Measurements from ENCODE around the gene MAN1C1.

The MAN1C1 gene

GRCh38 chr1:25614501-25615171, 2.0 kb upstream of the MAN1C1 start:
- DNase-seq, result no peak

DNA sequence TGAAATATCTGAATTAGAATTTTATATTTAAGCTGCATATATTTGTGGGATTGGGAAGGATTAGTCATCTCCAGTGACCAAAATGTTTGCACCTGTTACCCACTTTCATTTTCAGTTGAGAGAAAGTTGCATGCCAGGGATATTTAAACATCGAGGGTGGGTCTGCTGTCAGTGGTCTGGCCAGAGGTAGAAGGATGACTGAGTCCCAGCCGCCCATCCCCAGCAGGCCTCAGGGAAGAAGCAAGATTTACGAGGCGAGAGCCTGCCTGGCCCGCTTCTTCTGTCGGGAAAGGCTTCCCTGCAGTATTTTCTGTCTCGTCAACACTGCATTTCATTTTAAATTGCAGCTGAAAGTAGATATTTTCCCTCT, 1.4 kb upstream of the MAN1C1 start:
- no peak for DNase-seq

GRCh38 chr1:25615563-25616094, 962 bp upstream of the MAN1C1 start:
- DNase-seq, result no peak

- no peak for DNase-seq
These were observed 515 bp downstream of the MAN1C1 start for GRCh38 chr1:25616987-25617624.

- no peak for DNase-seq
These were observed 1.2 kb downstream of the MAN1C1 start for GRCh38 chr1:25617625-25618432.

GRCh38 chr1:25618433-25618808, 1.8 kb downstream of the MAN1C1 start:
- no peak for DNase-seq

DNA sequence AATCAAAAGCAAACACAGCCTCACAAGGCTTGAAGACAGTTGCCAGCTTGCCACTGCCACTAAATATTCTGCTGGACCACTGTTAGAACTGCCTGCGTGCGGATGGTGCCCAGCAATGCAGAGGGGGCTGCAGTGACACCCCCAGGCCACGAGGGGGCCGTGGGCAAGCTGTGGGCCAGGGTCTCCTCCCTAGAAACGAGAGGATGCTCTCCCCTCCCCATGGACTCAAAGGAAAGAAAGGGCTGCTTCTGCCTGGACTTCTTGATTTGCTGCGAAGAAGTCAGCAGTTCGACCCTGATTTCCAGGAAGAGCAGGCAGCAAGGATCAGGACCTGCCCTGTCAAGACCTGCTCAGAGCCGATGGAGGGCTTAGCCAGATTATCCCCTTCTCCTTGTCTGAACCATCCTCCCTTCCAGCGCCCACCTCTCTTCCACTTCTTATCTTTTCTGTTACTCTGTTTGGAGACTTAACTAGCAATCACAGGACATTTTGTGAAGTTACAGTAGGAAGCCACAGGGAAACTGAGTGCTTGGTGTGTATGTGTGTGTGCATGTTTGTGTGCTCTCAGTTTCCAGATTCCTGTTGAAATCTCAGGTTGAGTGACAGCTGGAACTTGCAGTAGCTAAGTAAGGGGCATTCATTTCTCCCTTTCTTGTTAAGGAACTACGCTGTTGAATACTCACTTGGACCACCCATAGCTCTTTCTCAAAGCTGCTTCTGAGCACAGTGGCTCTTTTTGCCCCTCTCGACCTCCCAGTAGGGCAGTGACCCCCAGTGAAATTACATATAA, 2.7 kb downstream of the MAN1C1 start:
- no peak for DNase-seq

DNA sequence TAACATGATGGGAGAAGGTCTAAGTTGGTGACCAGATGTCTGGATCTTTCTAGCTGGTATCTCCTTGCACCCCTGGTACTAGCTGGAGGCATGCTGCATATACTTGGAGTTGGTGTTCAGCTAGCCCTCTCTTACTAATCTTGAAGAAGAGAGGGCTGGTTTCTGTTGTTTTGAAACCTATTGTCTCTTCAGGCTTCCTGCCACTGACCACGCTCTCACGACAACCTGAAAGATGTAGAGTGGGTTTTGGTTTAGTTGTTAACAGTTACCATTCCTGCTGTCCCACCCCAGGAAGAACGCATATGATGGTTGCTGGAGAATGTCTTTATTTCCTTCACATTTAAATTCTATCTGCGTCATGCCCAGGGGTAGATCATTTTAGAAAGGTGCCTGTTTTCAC, 3.6 kb downstream of the MAN1C1 start:
- DNase-seq, result no peak

DNA sequence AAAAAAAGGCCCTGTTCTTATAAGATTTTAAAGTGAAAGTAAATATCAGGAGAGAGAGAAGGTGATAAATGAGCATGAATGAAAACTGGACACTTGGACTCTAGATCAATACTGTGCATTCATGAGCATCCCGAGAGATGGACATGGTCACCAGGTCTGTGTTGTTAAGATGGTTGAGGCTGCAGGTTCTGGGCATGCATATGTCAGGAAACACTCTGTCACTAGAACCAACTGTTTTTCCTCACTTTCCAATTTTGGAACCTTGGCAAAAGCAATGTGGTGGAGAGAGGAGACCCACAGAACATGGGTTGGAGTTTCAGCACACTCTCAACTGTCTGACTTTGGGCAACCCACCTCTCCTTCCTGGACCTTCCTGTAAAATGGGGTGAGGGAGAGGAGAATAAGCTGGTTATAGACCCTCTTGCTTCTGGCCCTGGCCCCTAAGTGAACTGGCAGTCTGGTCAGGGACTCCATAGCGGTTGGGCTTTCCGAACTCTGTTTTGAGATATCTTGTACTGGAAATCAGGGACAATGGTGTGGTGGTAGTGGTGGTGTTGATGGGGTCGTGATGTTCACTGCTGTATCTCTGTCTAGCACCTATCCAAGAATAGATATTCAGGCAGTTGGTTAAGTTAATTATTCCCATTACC, 4.2 kb downstream of the MAN1C1 start:
- no peak for DNase-seq

DNA sequence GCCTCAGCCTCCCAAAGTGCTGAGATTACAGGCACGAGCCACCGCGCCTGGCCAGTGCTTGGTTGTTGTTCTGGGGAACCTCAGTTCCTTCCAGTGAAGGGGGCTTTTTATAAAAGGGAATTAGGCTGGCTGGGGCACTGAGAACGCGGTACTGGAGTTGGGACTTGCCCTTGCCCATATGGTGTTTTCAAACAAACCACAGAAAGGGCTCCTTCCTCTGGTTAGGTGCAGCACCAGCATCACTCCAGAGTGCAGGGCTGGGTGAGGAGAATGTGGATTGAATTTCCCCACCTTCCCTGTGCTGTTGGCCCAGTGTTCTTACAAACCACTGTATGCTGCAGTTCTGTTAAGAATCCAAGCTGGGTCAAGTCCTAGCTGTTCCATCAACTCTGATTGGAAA, 5.3 kb downstream of the MAN1C1 start:
- DNase-seq, result no peak

GRCh38 chr1:25622531-25622930, 5.9 kb downstream of the MAN1C1 start:
- DNase-seq, result no peak

DNA sequence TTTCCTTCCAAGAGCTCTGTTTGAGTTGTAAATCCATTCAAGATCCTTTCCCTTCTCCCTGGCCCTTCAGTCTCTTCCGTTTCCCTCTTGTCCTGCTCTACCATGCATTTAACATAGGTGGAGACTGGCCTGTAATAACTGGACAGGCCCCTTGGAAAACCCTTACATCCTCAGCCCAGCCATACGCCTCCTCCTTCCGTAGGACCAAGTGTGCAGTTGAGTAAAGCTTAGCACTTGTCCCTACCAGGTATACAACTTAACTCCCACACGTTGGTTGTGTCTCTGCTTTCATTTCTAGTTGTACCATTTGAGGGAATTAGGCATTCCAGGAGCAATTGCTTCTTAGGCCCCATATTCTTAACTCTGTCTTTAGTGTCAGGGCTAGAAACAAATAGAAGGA, 6.4 kb downstream of the MAN1C1 start:
- DNase-seq, result no peak

- DNase-seq, result no peak
These were observed 7.1 kb downstream of the MAN1C1 start for GRCh38 chr1:25623731-25624130.

GRCh38 chr1:25624156-25624555, 7.6 kb downstream of the MAN1C1 start:
- no peak for DNase-seq

DNA sequence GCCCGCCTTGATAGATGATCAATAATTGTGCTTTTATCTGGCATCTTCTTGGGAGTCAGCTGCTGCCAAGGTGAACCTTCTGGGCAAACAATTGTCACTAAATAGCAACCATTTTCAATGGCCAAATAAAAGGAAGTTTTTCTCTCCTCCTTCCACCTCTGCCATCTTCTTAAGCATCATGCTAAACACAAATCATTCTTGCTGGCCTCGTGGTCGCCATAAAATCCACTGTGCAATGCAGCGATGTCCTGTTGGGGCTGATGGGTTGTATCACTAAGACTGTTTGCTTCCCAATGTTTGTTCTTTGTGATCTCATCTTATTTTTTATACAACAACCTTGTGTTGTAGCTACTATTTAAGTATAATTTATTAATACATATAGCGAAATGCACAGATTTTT, 8.0 kb downstream of the MAN1C1 start:
- no peak for DNase-seq

DNA sequence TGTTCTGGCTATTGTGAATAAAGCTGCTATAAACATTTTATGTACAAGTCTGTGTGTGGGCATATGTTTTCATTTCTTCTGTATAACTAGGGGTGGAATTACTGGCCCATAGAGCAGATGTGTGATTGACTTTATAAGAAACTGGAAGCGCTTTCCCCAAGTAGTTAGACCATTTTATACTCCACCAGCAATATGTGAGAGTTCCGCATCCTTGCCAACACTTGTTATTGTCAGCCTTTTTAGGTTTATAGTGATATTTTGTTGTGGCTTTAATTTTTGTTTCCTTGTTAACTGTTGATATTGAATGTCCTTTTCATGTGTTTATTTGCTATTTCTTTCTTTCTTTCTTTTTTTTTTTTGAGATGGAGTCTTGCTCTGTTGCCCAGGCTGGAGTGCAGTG, 9.4 kb downstream of the MAN1C1 start:
- no peak for DNase-seq

DNA sequence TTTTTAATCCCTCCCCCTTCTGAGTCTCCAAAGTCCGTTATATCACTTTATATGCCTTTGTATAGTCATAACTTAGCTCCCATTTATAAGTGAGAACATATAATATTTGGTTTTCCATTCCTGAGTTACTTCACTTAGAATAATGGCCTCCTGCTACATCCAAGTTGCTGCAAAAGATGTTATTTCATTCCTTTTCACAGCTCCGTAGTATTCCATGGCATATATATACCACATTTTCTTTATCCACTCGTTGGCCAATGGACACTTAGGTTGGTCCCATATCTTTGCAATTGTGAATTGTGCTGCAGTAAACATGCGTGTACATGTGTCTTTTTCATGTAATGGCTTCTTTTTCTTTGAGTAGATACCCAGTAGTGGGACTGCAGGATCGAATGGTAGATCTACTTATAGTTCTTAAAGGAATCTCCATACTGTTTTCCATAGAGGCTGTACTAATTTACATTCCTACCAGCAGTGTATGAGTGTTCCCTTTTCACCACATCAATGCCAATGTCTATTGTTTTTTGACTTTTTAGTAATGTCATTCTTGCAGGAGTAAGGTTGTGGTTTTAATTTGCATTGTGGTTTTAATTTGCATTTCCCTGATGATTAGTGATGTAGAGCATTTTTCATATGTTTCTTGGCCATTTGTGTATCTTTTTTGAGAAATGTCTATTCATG, 12.3 kb downstream of the MAN1C1 start:
- no peak for DNase-seq

GRCh38 chr1:25629836-25630235, 13.2 kb downstream of the MAN1C1 start:
- DNase-seq, result no peak

- DNase-seq, result no peak
These were observed 15.3 kb downstream of the MAN1C1 start for GRCh38 chr1:25631750-25632485.

DNA sequence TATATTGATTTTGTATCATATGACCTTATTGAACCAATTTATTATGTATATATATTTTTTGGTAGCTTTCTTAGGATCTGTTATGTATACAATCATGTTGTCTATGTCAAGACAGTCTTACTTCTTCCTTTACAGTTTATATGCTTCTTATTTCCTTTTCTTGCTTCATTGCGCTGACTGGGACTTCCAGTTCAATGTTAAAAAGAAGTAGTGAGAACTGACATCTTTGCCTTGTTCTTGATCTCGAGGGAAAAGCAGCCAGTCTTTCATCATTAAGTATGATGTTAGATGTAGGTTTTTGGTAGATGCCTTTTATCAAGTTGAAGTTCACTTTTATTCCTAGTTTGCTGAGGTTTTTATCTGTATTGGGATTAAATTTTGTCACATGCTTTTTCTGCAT, 17.5 kb downstream of the MAN1C1 start:
- no peak for DNase-seq

GRCh38 chr1:25634896-25635295, 18.3 kb downstream of the MAN1C1 start:
- DNase-seq, result no peak

Measured in kidney glomerular epithelial cell (primary cell).